H1 (cell line): ENCODE results near the gene PLPPR1. TPM values are rescaled to one million over a fixed set of nuclear protein-coding genes. Genes with fewer than 3 reads are reported as not detected.

ENCODE experiments used
- CTCF ChIA-PET: fragments of 300-600 bp; sonication (Branson Sonifier 250); formaldehyde crosslinking; loops from one replicate; lab custom pipeline; 2021; ENCODE audit not compliant: partially characterized antibody; lab: Charles Lee
- POLR2A ChIA-PET: fragments of 300-600 bp; sonication (Branson Sonifier 250); formaldehyde crosslinking; loops from one replicate; lab custom pipeline; 2021; ENCODE audit warnings: inconsistent platforms; ENCODE audit not compliant: partially characterized antibody; lab: Charles Lee
- DNase-seq, 2 experiments: peaks; one replicate each; pipeline versions ENCODE4 v3.0.0 to v3.0.0-alpha.2; 2010 to 2022; ENCODE audit warnings: low spot score in 2 of 2, low read depth in 1 of 2, mixed read lengths in 1 of 2
- FAIRE-seq: peaks from 2 replicates; lab custom pipeline; 2011; peaks lifted over from hg19 to GRCh38; lab: Jason Lieb, UNC
- H2AFZ ChIP-seq: 2 replicates; pipeline ENCODE4 v1.8.1; 2012; ENCODE audit warnings: low read length, inconsistent platforms
- H2AK5ac ChIP-seq: 2 replicates; pipeline ENCODE4 v1.6.1; 2013; ENCODE audit warnings: low read depth, low read length
- H2BK120ac ChIP-seq: replicated peaks from 2 replicates; pipeline ENCODE3; 2013; ENCODE audit warnings: low read depth, low read length, inconsistent platforms
- H2BK12ac ChIP-seq: 2 replicates; pipeline ENCODE4 v1.6.1; 2013; ENCODE audit warnings: low read depth, low read length
- H2BK15ac ChIP-seq: 2 replicates; pipeline ENCODE4 v1.6.1; 2013; ENCODE audit warnings: low read length
- H2BK20ac ChIP-seq: 2 replicates; pipeline ENCODE4 v1.6.1; 2013; ENCODE audit warnings: low read length
- H2BK5ac ChIP-seq: 2 replicates; pipeline ENCODE4 v1.6.1; 2013; ENCODE audit warnings: low read depth, low read length
- H3K14ac ChIP-seq: 2 replicates; pipeline ENCODE4 v1.6.1; 2013; ENCODE audit warnings: inconsistent platforms; ENCODE audit not compliant: insufficient read length
- H3K18ac ChIP-seq: 2 replicates; pipeline ENCODE4 v1.6.1; 2013; ENCODE audit warnings: low read length; ENCODE audit errors: extremely low read depth
- H3K23ac ChIP-seq: 2 replicates; pipeline ENCODE4 v1.6.1; 2013; ENCODE audit warnings: inconsistent platforms; ENCODE audit not compliant: insufficient read length
- H3K23me2 ChIP-seq: 2 replicates; pipeline ENCODE4 v1.6.1; 2013; ENCODE audit warnings: low read depth, low read length
- H3K27ac ChIP-seq: 2 replicates; pipeline ENCODE4 v1.6.1; 2011; ENCODE audit warnings: low read depth, low read length, inconsistent platforms
- H3K27me3 ChIP-seq, 4 experiments: replicated peaks in 1 of 4; 1 replicate in 1 of 4; 2 replicates in 3 of 4; pipeline versions ENCODE4 v1.6.1 to v1.8.1; 2011 to 2013; ENCODE audit warnings: low read length in 3 of 4, mild to moderate bottlenecking in 3 of 4, inconsistent platforms in 2 of 4, mixed read lengths in 2 of 4, moderate library complexity in 1 of 4; ENCODE audit not compliant: control insufficient read depth in 3 of 4, insufficient read depth in 3 of 4; ENCODE audit errors: extremely low read depth in 1 of 4
- H3K36me3 ChIP-seq, 4 experiments: 2 replicates each; pipeline versions ENCODE4 v1.6.1 to v1.8.1; 2011 to 2013; ENCODE audit warnings: mild to moderate bottlenecking in 4 of 4, low read length in 3 of 4, moderate library complexity in 2 of 4, control low read depth in 1 of 4, inconsistent platforms in 1 of 4; ENCODE audit not compliant: insufficient read depth in 4 of 4, control insufficient read depth in 2 of 4
- H3K4ac ChIP-seq: replicated peaks from 2 replicates; pipeline ENCODE3; 2013; ENCODE audit warnings: low read length, low read depth, mixed read lengths, inconsistent platforms; ENCODE audit not compliant: insufficient read length
- H3K4me1 ChIP-seq, 4 experiments: replicated peaks in 1 of 4; 1 replicate in 1 of 4; 2 replicates in 3 of 4; pipeline versions ENCODE4 v1.6.1 to v1.8.1; 2011 to 2013; ENCODE audit warnings: low read length in 3 of 4, inconsistent platforms in 2 of 4, mixed read lengths in 1 of 4; ENCODE audit not compliant: insufficient read depth in 4 of 4, control insufficient read depth in 3 of 4
- H3K4me2 ChIP-seq, 2 experiments: 2 replicates each; pipeline versions ENCODE4 v1.6.1 to v1.8.1; 2011 to 2013; ENCODE audit warnings: low read depth in 2 of 2, low read length in 2 of 2, control low read depth in 1 of 2, inconsistent platforms in 1 of 2, mild to moderate bottlenecking in 1 of 2; ENCODE audit not compliant: insufficient read depth in 1 of 2
- H3K4me3 ChIP-seq, 4 experiments: fragments of 200-600, 300-600 bp in 1 of 4; sonication (generic), shearing (Covaris generic), sonication (Bioruptor Twin) in 1 of 4; 2 replicates each; pipeline versions ENCODE4 v1.5.1 to v1.8.1; 2011 to 2016; ENCODE audit warnings: low read length in 4 of 4, low read depth in 3 of 4, control low read depth in 2 of 4, inconsistent platforms in 2 of 4, mild to moderate bottlenecking in 2 of 4, mixed read lengths in 1 of 4, moderate library complexity in 1 of 4; ENCODE audit not compliant: insufficient read depth in 2 of 4; ENCODE audit errors: extremely low read depth in 1 of 4
- H3K56ac ChIP-seq: replicated peaks from 2 replicates; pipeline ENCODE3; 2013; ENCODE audit warnings: low read depth, mild to moderate bottlenecking, mixed read lengths, low read length, inconsistent platforms; ENCODE audit not compliant: insufficient read length
- H3K79me1 ChIP-seq: 2 replicates; pipeline ENCODE4 v1.6.1; 2013; ENCODE audit warnings: low read depth, low read length, control low read depth
- H3K79me2 ChIP-seq, 2 experiments: 2 replicates each; pipeline versions ENCODE4 v1.6.1 to v1.8.1; 2012 to 2013; ENCODE audit warnings: low read length in 2 of 2, mild to moderate bottlenecking in 2 of 2, inconsistent platforms in 1 of 2; ENCODE audit not compliant: insufficient read depth in 2 of 2, control insufficient read depth in 1 of 2
- H3K9ac ChIP-seq, 4 experiments: replicated peaks in 1 of 4; 1 replicate in 1 of 4; 2 replicates in 3 of 4; pipeline versions ENCODE4 v1.6.1 to v1.8.1; 2011 to 2013; ENCODE audit warnings: low read depth in 3 of 4, low read length in 3 of 4, control low read depth in 2 of 4, mild to moderate bottlenecking in 2 of 4, moderate library complexity in 2 of 4, inconsistent platforms in 1 of 4; ENCODE audit errors: extremely low read depth in 1 of 4
- H3K9me3 ChIP-seq, 2 experiments: 2 replicates each; pipeline versions ENCODE4 v1.6.1 to v1.8.1; 2012 to 2013; ENCODE audit warnings: mild to moderate bottlenecking in 2 of 2, moderate library complexity in 2 of 2, control low read depth in 1 of 2, inconsistent platforms in 1 of 2, low read depth in 1 of 2, low read length in 1 of 2, mixed read lengths in 1 of 2; ENCODE audit not compliant: insufficient read depth in 2 of 2
- H4K20me1 ChIP-seq, 2 experiments: replicated peaks in 1 of 2; 2 replicates each; pipeline versions ENCODE3 to v1.8.1; 2011 to 2013; ENCODE audit warnings: inconsistent platforms in 2 of 2, low read length in 2 of 2, mild to moderate bottlenecking in 1 of 2; ENCODE audit not compliant: insufficient read depth in 2 of 2, control insufficient read depth in 1 of 2
- H4K5ac ChIP-seq: 2 replicates; pipeline ENCODE4 v1.6.1; 2013; ENCODE audit warnings: low read length, low read depth, mixed read lengths, inconsistent platforms; ENCODE audit not compliant: insufficient read length
- H4K8ac ChIP-seq: 2 replicates; pipeline ENCODE4 v1.8.0; 2013; ENCODE audit warnings: mild to moderate bottlenecking, moderate library complexity, low read length, inconsistent platforms; ENCODE audit not compliant: insufficient read depth; ENCODE audit errors: extremely low read depth
- H4K91ac ChIP-seq: replicated peaks from 2 replicates; pipeline ENCODE3; 2013; ENCODE audit warnings: low read length, mixed read lengths, inconsistent platforms; ENCODE audit not compliant: insufficient read length
- ASH2L ChIP-seq: fragments of 200-600, 300-600 bp; sonication (generic); IDR thresholded peaks from one replicate; pipeline ENCODE4 v1.7.1; 2017; ENCODE audit warnings: low read length
- GABPA ChIP-seq: IDR thresholded peaks from 2 replicates; pipeline ENCODE4 v1.6.1; 2011; ENCODE audit warnings: mild to moderate bottlenecking, low read length, moderate library complexity, borderline replicate concordance; ENCODE audit not compliant: insufficient read depth
- KDM4A ChIP-seq: IDR thresholded peaks from one replicate; pipeline ENCODE4 v1.7.1; 2012; ENCODE audit warnings: low read depth, mild to moderate bottlenecking, moderate library complexity, low read length, inconsistent platforms; ENCODE audit not compliant: severe bottlenecking
- NANOG ChIP-seq: IDR thresholded peaks from 2 replicates; pipeline ENCODE4 v1.6.1; 2011; ENCODE audit warnings: low read length, low read depth, mild to moderate bottlenecking, inconsistent platforms; ENCODE audit not compliant: insufficient read depth, poor library complexity, severe bottlenecking
- PHF8 ChIP-seq: fragments of 200-600 bp; sonication (generic); conservative IDR thresholded peaks from 2 replicates; pipeline ENCODE4 v1.7.1; 2012; ENCODE audit warnings: low read depth, mild to moderate bottlenecking, inconsistent platforms, low read length, moderate library complexity
- POU5F1 ChIP-seq: IDR thresholded peaks from 2 replicates; pipeline ENCODE4 v1.6.1; 2011; ENCODE audit warnings: low read depth, mild to moderate bottlenecking, low read length, moderate library complexity
- SIN3A ChIP-seq, 2 experiments: IDR thresholded peaks in 1 of 2; conservative IDR thresholded peaks in 1 of 2; 2 replicates each; pipeline ENCODE4 v1.6.1; 2011 to 2012; ENCODE audit warnings: low read length in 2 of 2, improper control_type of control experiment in 1 of 2, low read depth in 1 of 2, mild to moderate bottlenecking in 1 of 2
- SP1 ChIP-seq: IDR thresholded peaks from 2 replicates; pipeline ENCODE4 v1.6.1; 2011; ENCODE audit warnings: low read depth, low read length
- SP4 ChIP-seq: IDR thresholded peaks from 2 replicates; pipeline ENCODE4 v1.6.1; 2012; ENCODE audit warnings: low read length, inconsistent platforms
- SUZ12 ChIP-seq: fragments of 200-600 bp; sonication (generic); IDR thresholded peaks from 2 replicates; pipeline ENCODE4 v1.6.1; 2012; ENCODE audit warnings: mild to moderate bottlenecking, inconsistent platforms, low read length, moderate library complexity, mixed read lengths
- TAF1 ChIP-seq: IDR thresholded peaks from 2 replicates; pipeline ENCODE4 v1.6.1; 2011; ENCODE audit warnings: mild to moderate bottlenecking, low read depth, low read length
- TCF12 ChIP-seq: IDR thresholded peaks from 2 replicates; pipeline ENCODE4 v1.6.1; 2011; ENCODE audit warnings: low read depth, mild to moderate bottlenecking, low read length
- WGBS, 2 experiments: shearing (Covaris generic) in 1 of 2; methylation state at CpG; one replicate each; pipeline versions ENCODE4 v1.1.6 to v1.1.7; 2013 to 2015; ENCODE audit warnings: low lambda C conversion rate in 2 of 2, mixed read lengths in 2 of 2, inconsistent platforms in 1 of 2, low coverage in 1 of 2, missing lambda C conversion rate in 1 of 2; ENCODE audit not compliant: insufficient replicate concordance in 2 of 2, insufficient coverage in 1 of 2, insufficient read length in 1 of 2; ENCODE audit errors: extremely low coverage in 1 of 2, missing lambda C conversion rate in 1 of 2; 5-methylcytosine and 5-hydroxymethylcytosine counted together
- polyA plus RNA-seq, 7 experiments: library from polyadenylated mRNA; depleted of rRNA in 3 of 7; stranded (reverse) in 5 of 7; unstranded in 2 of 7; fragments of >200 nt in 5 of 7; fragments of 200-250 nt in 2 of 7; gene quantifications; 1 replicate in 5 of 7; 2 replicates in 1 of 7; 4 replicates in 1 of 7; pipeline versions ENCODE4 v1.2.1 to v1.2.3, GENCODE V29; 2011 to 2013; ENCODE audit warnings: missing spikeins in 2 of 7, mixed read lengths in 2 of 7
- total RNA-seq: library from RNA; stranded (reverse); fragmentation: NEBNext Ultra II Directional; extraction: Animal tissue kit (Norgen Biotek cat#: 25700); gene quantifications from 2 replicates; pipeline ENCODE4 v1.2.1, GENCODE V29; 2021
- TF ChIP-seq, protein P1 (sequence below): IDR thresholded peaks from 2 replicates; pipeline ENCODE4 v1.6.1; 2012; ENCODE audit warnings: inconsistent platforms

Gene PLPPR1
- total and polyA plus RNA-seq, 2 of the 8 experiments (the other 6 are each of a cell fraction or from before 2014, with no cell fraction given) = 1.4 to 1.8 TPM

DNA sequence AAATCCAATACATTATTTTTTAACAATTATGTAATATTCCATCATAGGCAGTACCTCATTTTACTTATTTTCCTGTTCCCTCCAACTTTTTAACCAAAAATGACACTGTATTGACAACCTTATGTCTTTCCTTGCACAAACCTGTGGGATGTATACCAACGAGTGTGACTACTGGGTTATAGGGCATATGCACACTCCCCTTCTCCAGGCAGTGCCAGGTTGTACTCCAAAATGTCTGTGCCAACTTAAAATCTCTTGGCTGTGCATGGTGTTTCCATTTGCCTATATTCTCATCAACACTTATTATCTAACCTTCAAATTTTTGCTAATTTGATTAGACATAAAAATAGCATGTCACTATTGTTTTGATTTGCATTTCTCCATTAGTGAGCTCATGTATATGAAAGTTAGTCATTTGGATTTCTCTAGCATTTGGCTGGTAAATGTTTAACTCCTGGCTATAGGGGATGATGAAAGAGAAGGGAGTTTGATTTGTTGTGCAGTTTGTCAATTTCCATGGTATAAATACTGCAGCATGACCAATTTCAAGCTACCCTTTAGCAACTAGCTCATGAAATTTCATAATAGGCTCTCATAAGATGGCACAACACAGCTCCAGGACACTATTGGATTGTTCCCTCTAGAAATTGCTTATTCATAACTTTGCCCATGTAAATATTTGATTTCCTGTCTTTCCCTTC is 226.4 kb downstream of the PLPPR1 start:
- no peak overlapping the region for H3K9ac ChIP-seq
- no peaks in the 10 kb centered on the region for H3K4me1 ChIP-seq
- TF ChIP-seq TAF1 (no peak), GABPA (no peak), NANOG (no peak), SP4 (no peak), SIN3A (conservative IDR thresholded peaks at IDR 0.05 in 1 of 2, IDR thresholded peaks at IDR 0.05 in 1 of 2; ENCODE audit: low read depth in 1 of 2, low read length in 2 of 2) (no peak), POU5F1 (no peak), SP1 (no peak), TCF12 (no peak), KDM4A (no peak), SUZ12 (no peak), PHF8 (no peak), ASH2L (no peak)
- TF ChIP-seq, protein P1, sequence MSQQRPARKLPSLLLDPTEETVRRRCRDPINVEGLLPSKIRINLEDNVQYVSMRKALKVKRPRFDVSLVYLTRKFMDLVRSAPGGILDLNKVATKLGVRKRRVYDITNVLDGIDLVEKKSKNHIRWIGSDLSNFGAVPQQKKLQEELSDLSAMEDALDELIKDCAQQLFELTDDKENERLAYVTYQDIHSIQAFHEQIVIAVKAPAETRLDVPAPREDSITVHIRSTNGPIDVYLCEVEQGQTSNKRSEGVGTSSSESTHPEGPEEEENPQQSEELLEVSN = no peak

More for the DNA sequence above, 226.4 kb downstream of the PLPPR1 start:
- Histone ChIP-seq H2AFZ (no peak overlapping the region), H2BK15ac (no peak overlapping the region), H3K27me3 (no peaks in the 10 kb centered on the region), H3K79me1 (no peaks in the 10 kb centered on the region), H2AK5ac (no peak overlapping the region), H2BK5ac (no peak overlapping the region), H3K4me2 (no peak overlapping the region), H2BK12ac (no peak overlapping the region), H3K36me3 (no peaks in the 10 kb centered on the region), H3K27ac (no peak overlapping the region), H3K4me3 (no peak overlapping the region), H3K79me2 (no peaks in the 10 kb centered on the region), H2BK20ac (no peak overlapping the region), H3K4ac (no peak overlapping the region), H3K9me3 (no peaks in the 10 kb centered on the region), H4K5ac (no peak overlapping the region), H2BK120ac (no peak overlapping the region), H4K8ac (no peak overlapping the region), H3K23ac (no peak overlapping the region), H3K56ac (no peak overlapping the region), H3K18ac (no peak overlapping the region), H3K23me2 (no peaks in the 10 kb centered on the region), H3K14ac (no peak overlapping the region), H4K20me1 (no peaks in the 10 kb centered on the region), H4K91ac (no peak overlapping the region)
- CTCF ChIA-PET = interaction anchor here (0.6 to 1.9 kb wide), 3 partner anchors 11 to 136 kb away, joined by 3 to 9 read pairs (median 5); no protein-coding TSS in a partner anchor
- no peak for FAIRE-seq
- 95% methylated on average over 1 of the region's 1 CpG; no CpG with 5 or more reads in 1 of the 2 experiments for WGBS, 2 experiments
- no peak for DNase-seq
- POLR2A ChIA-PET = no interaction called here
